HCT116 (cell line): ENCODE results near the gene UTS2R. TPM values are rescaled to one million over a fixed set of nuclear protein-coding genes. Genes with fewer than 3 reads are reported as not detected.
A peak's percentile ranks its signal among the peaks of the same experiment; 100 is the strongest.

Experiments
- ATAC-seq: fragments of 200-7000 bp; cut with Tn5 transposase; 2 replicates; pipeline ENCODE4 v1.9.1; 2020; ENCODE audit warnings: mild to moderate bottlenecking, moderate library complexity
- BruUV-seq: library from RNA; stranded (reverse); fragments of 400-500 nt; replicated peaks from 2 replicates; lab custom pipeline; 2021; lab: Mats Ljungman, UMichigan
- CTCF ChIA-PET: fragments of 300-600 bp; sonication (Branson Sonifier 250); formaldehyde crosslinking; loops from one replicate; lab custom pipeline; 2021; ENCODE audit warnings: antibody characterized with exemption; lab: Charles Lee
- POLR2A ChIA-PET: fragments of 300-600, 350-600 bp; sonication (Branson Sonifier 250); formaldehyde crosslinking; loops from one replicate; lab custom pipeline; 2021; ENCODE audit warnings: antibody characterized with exemption; lab: Charles Lee
- RAD21 ChIA-PET, 2 experiments: fragments of 300-600 bp; sonication (Branson Sonifier 250); formaldehyde crosslinking; loops; one replicate each; lab custom pipeline; 2023; ENCODE audit warnings: low total read pairs in 2 of 2; ENCODE audit not compliant: uncharacterized antibody in 2 of 2, unreplicated experiment in 2 of 2, low non-redundant PET in 1 of 2; lab: Charles Lee
- DNase-seq: peaks from one replicate; pipeline ENCODE4 v3.0.0-alpha.2; 2010; ENCODE audit warnings: low read depth, low spot score
- H2AFZ ChIP-seq: fragments of 200-600 bp; shearing (Covaris generic), sonication (generic); 2 replicates; pipeline ENCODE4 v1.6.1; 2017; ENCODE audit warnings: low read depth, mixed run types, mixed read lengths, antibody characterized with exemption, low read length; ENCODE audit not compliant: poor library complexity, severe bottlenecking
- H3K27ac ChIP-seq: 2 replicates; pipeline ENCODE4 v1.5.1; 2012; ENCODE audit warnings: low read depth, low read length
- H3K27me3 ChIP-seq: fragments of 200-600 bp; sonication (generic); 2 replicates; pipeline ENCODE4 v1.6.1; 2016; ENCODE audit warnings: mixed run types, low read length, mixed read lengths; ENCODE audit not compliant: insufficient read depth
- H3K36me3 ChIP-seq, 2 experiments: fragments of 200-500 bp in 1 of 2; fragments of 200-600 bp in 1 of 2; sonication (Bioruptor generic) in 1 of 2; sonication (generic) in 1 of 2; 2 replicates each; pipeline versions ENCODE4 v1.5.1 to v1.6.1; 2014 to 2016; ENCODE audit warnings: low read length in 2 of 2, inconsistent platforms in 1 of 2, mixed read lengths in 1 of 2, mixed run types in 1 of 2; ENCODE audit not compliant: insufficient read depth in 2 of 2, control insufficient read depth in 1 of 2
- H3K4me1 ChIP-seq, 2 experiments: fragments of 200-600 bp in 1 of 2; sonication (generic) in 1 of 2; 2 replicates each; pipeline versions ENCODE4 v1.5.1 to v1.6.1; 2012 to 2017; ENCODE audit warnings: low read length in 2 of 2, inconsistent platforms in 1 of 2, mild to moderate bottlenecking in 1 of 2, mixed read lengths in 1 of 2, mixed run types in 1 of 2, moderate library complexity in 1 of 2; ENCODE audit not compliant: insufficient read depth in 2 of 2, control insufficient read depth in 1 of 2
- H3K4me2 ChIP-seq: fragments of 200-600 bp; sonication (generic); 2 replicates; pipeline ENCODE4 v1.6.1; 2017; ENCODE audit warnings: mixed run types, low read length, mixed read lengths
- H3K4me3 ChIP-seq, 2 experiments: fragments of 200-600 bp in 1 of 2; sonication (generic) in 1 of 2; replicated peaks in 1 of 2; 2 replicates each; pipeline ENCODE4 v1.5.1; 2011 to 2016; ENCODE audit warnings: low read length in 2 of 2, control low read depth in 1 of 2, low read depth in 1 of 2, mild to moderate bottlenecking in 1 of 2, mixed read lengths in 1 of 2, mixed run types in 1 of 2
- H3K79me2 ChIP-seq: fragments of 200-600 bp; sonication (generic); 2 replicates; pipeline ENCODE4 v1.6.1; 2017; ENCODE audit warnings: mild to moderate bottlenecking, mixed run types, low read length, moderate library complexity, mixed read lengths; ENCODE audit not compliant: insufficient read depth
- H3K9ac ChIP-seq: fragments of 200-600 bp; sonication (generic); 2 replicates; pipeline ENCODE4 v1.6.1; 2016; ENCODE audit warnings: low read length, mixed read lengths
- H3K9me2 ChIP-seq: fragments of 200-600 bp; sonication (generic), shearing (Covaris generic); 2 replicates; pipeline ENCODE4 v1.6.1; 2017; ENCODE audit warnings: mixed run types, mild to moderate bottlenecking, moderate library complexity; ENCODE audit not compliant: insufficient read depth
- H3K9me3 ChIP-seq, 2 experiments: fragments of 200-500 bp in 1 of 2; fragments of 200-600 bp in 1 of 2; sonication (Bioruptor generic) in 1 of 2; sonication (generic) in 1 of 2; 2 replicates each; pipeline ENCODE4 v1.6.1; 2014 to 2017; ENCODE audit warnings: low read length in 2 of 2, mixed read lengths in 2 of 2, inconsistent platforms in 1 of 2, low read depth in 1 of 2, mild to moderate bottlenecking in 1 of 2, mixed run types in 1 of 2, moderate library complexity in 1 of 2; ENCODE audit not compliant: control insufficient read depth in 1 of 2, insufficient read depth in 1 of 2
- H4K20me1 ChIP-seq: fragments of 200-600 bp; sonication (generic), shearing (Covaris generic); 2 replicates; pipeline ENCODE4 v1.6.1; 2017; ENCODE audit warnings: mixed run types, mild to moderate bottlenecking, moderate library complexity; ENCODE audit not compliant: insufficient read depth
- CEBPB ChIP-seq: IDR thresholded peaks from 2 replicates; pipeline ENCODE4 v1.6.1; 2012; ENCODE audit warnings: low read depth
- CTCF ChIP-seq, 3 experiments: fragments of 200-600 bp in 1 of 3; sonication (generic) in 1 of 3; IDR thresholded peaks in 2 of 3; conservative IDR thresholded peaks in 1 of 3; 2 replicates each; pipeline ENCODE4 v1.5.1; 2012 to 2017; ENCODE audit warnings: low read depth in 2 of 3, low read length in 2 of 3, antibody characterized with exemption in 1 of 3, borderline replicate concordance in 1 of 3, control low read depth in 1 of 3, mild to moderate bottlenecking in 1 of 3, mixed read lengths in 1 of 3, mixed run types in 1 of 3, moderate library complexity in 1 of 3; ENCODE audit not compliant: insufficient read depth in 1 of 3
- EZH2phosphoT487 ChIP-seq: fragments of 200-600 bp; IDR thresholded peaks from 2 replicates; pipeline ENCODE4 v1.6.1; 2018; ENCODE audit warnings: antibody characterized with exemption, borderline replicate concordance
- FOSL1 ChIP-seq: IDR thresholded peaks from 2 replicates; pipeline ENCODE4 v1.6.1; 2012; ENCODE audit warnings: low read depth
- POLR2AphosphoS5 ChIP-seq: IDR thresholded peaks from 2 replicates; pipeline ENCODE4 v1.6.1; 2011; ENCODE audit warnings: mild to moderate bottlenecking, low read depth, low read length, moderate library complexity
- SIN3A ChIP-seq: IDR thresholded peaks from 2 replicates; pipeline ENCODE4 v1.6.1; 2012; ENCODE audit warnings: low read depth
- intact Hi-C: fragments of 100-400 bp; cut with micrococcal nuclease; formaldehyde crosslinking; loops from 2 replicates; pipeline ENCODE4 v1.10.0; 2022
- total RNA-seq: library from RNA; stranded (reverse); gene quantifications from one replicate; pipeline ENCODE4 v1.2.1, GENCODE V29; 2021; ENCODE audit not compliant: unreplicated experiment

The UTS2R gene
- total RNA-seq, 1 experiment from 2014 or later, result not detected

- H3K79me2 ChIP-seq, result no peaks in the 10 kb centered on the region
- BruUV-seq, result no TSS peak
- H3K4me3 ChIP-seq, result peak overlapping the region; percentile 65 to 81; a peak in 3 of 4 replicates
- peak overlapping the region; percentile 92 for H3K4me2 ChIP-seq
- CTCF ChIA-PET, result interaction anchor here (1.0 to 1.3 kb wide), 2 partner anchors 119 to 133 kb away, joined by 3 read pairs; no protein-coding TSS in a partner anchor
- intact Hi-C loops, result loop anchor here (10.0 kb wide), 2 partner anchors 135 to 385 kb away; partner anchors contain the start of genes DCXR and RAC3
- no peak overlapping the region for H3K27ac ChIP-seq
- RAD21 ChIA-PET, result no interaction called here
- TF ChIP-seq SIN3A (no peak), FOSL1 (no peak), POLR2AphosphoS5 (no peak), EZH2phosphoT487 (no peak)
- TF ChIP-seq, all 23 proteins: peak for 0
- no peaks in the 10 kb centered on the region for H3K27me3 ChIP-seq
- peaks cover 0 to 3% of the 10 kb centered on the region in 2 experiments; a peak in 1 of 4 replicates for H3K9me3 ChIP-seq
- ATAC-seq (no peak), DNase-seq (no peak)
- no peak overlapping the region for H2AFZ ChIP-seq
- POLR2A ChIA-PET, result no interaction called here
- H3K9ac ChIP-seq, result peak overlapping the region; percentile 75
- H3K4me1 ChIP-seq, result peaks cover 7 to 19% of the 10 kb centered on the region in 2 experiments
- no peaks in the 10 kb centered on the region for H3K36me3 ChIP-seq
- peaks cover 5% of the 10 kb centered on the region; the same call in 1 of the 2 replicates for H4K20me1 ChIP-seq
- no peaks in the 10 kb centered on the region for H3K9me2 ChIP-seq
Measured at GRCh38 chr17:82419540-82419939, 48.0 kb downstream of the UTS2R start.

GRCh38 chr17:82424001-82424862 lies 52.7 kb downstream of the UTS2R start:
- H3K4me2 ChIP-seq, result no peak overlapping the region

More at GRCh38 chr17:82424001-82424862, 52.7 kb downstream of the UTS2R start:
- Histone ChIP-seq H4K20me1 (no peaks in the 10 kb centered on the region), H3K36me3 (no peaks in the 10 kb centered on the region), H3K79me2 (no peaks in the 10 kb centered on the region), H3K27me3 (no peaks in the 10 kb centered on the region), H3K27ac (no peak overlapping the region), H2AFZ (no peak overlapping the region), H3K4me1 (peaks cover 2 to 4% of the 10 kb centered on the region in 2 experiments; a peak in 3 of 4 replicates), H3K9me3 (peaks cover 0 to 3% of the 10 kb centered on the region in 2 experiments; a peak in 1 of 4 replicates), H3K9me2 (no peaks in the 10 kb centered on the region), H3K4me3 (no peak overlapping the region), H3K9ac (no peak overlapping the region)
- DNase-seq, result peak; percentile 36
- intact Hi-C loops, result no loop called here
- ATAC-seq, result peak; percentile 77
- CTCF ChIA-PET, result no interaction called here
- RAD21 ChIA-PET, result no interaction called here
- POLR2A ChIA-PET, result no interaction called here
- BruUV-seq, result no TSS peak
- peak; percentile 43 to 99 (median 92); a peak in 5 of 6 replicates for TF ChIP-seq CTCF (IDR thresholded peaks at IDR 0.05 in 2 of 3, conservative IDR thresholded peaks at IDR 0.05 in 1 of 3; ENCODE audit: borderline replicate concordance in 1 of 3, insufficient read depth in 1 of 3, low read depth in 2 of 3, low read length in 2 of 3)
- TF ChIP-seq CEBPB, result no peak
